ENCODE results near the gene MCRIP1.

DNA sequence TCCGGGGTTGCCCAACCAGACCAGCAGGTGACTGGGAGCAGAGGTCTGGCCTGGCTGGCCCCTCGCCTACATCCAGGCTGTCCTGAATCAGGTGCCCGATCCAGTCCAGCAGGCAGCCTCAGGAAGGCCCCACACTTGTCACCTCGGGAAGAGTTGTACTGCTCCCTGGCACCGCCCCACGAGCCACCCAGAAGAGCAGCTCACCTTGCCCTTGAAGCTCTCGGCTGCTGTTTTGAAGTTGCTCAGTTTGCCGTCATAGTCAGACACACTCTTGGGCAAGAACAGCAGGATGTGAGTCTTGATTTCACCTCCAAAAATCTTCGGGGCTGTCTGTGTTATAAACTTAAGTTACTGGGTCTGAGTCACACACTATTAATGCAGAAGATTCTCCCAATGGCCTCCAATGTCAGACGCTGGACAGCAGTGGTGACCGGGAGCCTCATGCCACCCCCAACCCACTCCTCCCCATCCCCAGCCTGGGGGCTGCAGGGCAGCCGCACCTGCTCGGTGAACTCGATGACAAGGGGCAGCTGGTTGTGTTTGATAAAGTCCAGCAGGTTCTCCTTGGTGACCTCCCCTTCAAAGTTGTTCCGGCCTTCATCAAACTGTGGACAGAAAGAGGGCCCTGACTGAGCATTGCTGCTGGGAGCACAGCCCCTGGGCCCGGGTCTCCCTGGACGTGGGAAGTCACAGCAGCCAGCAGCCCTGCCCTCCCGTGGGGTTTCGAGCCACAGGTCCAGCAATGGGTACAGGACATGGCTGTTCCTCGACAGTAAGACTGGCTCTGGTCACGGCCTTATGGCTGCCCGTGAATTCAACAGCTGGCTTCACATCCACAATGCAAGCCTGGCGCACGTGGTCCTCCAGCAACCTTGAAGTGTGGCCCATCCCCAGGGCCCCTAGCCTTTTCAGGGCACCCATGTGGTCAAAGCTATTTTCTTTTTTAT lies 13.9 kb upstream of the MCRIP1 start:
- TF ChIP-seq, protein P1, sequence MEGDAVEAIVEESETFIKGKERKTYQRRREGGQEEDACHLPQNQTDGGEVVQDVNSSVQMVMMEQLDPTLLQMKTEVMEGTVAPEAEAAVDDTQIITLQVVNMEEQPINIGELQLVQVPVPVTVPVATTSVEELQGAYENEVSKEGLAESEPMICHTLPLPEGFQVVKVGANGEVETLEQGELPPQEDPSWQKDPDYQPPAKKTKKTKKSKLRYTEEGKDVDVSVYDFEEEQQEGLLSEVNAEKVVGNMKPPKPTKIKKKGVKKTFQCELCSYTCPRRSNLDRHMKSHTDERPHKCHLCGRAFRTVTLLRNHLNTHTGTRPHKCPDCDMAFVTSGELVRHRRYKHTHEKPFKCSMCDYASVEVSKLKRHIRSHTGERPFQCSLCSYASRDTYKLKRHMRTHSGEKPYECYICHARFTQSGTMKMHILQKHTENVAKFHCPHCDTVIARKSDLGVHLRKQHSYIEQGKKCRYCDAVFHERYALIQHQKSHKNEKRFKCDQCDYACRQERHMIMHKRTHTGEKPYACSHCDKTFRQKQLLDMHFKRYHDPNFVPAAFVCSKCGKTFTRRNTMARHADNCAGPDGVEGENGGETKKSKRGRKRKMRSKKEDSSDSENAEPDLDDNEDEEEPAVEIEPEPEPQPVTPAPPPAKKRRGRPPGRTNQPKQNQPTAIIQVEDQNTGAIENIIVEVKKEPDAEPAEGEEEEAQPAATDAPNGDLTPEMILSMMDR (IDR thresholded peaks at IDR 0.05), result no peak
- TF ChIP-seq, protein P2, sequence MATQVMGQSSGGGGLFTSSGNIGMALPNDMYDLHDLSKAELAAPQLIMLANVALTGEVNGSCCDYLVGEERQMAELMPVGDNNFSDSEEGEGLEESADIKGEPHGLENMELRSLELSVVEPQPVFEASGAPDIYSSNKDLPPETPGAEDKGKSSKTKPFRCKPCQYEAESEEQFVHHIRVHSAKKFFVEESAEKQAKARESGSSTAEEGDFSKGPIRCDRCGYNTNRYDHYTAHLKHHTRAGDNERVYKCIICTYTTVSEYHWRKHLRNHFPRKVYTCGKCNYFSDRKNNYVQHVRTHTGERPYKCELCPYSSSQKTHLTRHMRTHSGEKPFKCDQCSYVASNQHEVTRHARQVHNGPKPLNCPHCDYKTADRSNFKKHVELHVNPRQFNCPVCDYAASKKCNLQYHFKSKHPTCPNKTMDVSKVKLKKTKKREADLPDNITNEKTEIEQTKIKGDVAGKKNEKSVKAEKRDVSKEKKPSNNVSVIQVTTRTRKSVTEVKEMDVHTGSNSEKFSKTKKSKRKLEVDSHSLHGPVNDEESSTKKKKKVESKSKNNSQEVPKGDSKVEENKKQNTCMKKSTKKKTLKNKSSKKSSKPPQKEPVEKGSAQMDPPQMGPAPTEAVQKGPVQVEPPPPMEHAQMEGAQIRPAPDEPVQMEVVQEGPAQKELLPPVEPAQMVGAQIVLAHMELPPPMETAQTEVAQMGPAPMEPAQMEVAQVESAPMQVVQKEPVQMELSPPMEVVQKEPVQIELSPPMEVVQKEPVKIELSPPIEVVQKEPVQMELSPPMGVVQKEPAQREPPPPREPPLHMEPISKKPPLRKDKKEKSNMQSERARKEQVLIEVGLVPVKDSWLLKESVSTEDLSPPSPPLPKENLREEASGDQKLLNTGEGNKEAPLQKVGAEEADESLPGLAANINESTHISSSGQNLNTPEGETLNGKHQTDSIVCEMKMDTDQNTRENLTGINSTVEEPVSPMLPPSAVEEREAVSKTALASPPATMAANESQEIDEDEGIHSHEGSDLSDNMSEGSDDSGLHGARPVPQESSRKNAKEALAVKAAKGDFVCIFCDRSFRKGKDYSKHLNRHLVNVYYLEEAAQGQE (IDR thresholded peaks at IDR 0.05; ENCODE audit: insufficient read depth in 1 of 2, low read depth in 2 of 2, low read length in 1 of 2), result no peak
- TF ChIP-seq SIN3A (IDR thresholded peaks at IDR 0.05; ENCODE audit: borderline replicate concordance, insufficient read depth, low read depth, low read length) (no peak), POLR2AphosphoS5 (IDR thresholded peaks at IDR 0.05; ENCODE audit: low read depth, low read length) (no peak; the same call in 1 of the 2 replicates), TCF7L2 (IDR thresholded peaks at IDR 0.05; ENCODE audit: low read depth, low read length) (no peak)
